ENCODE data around the gene ELOVL5. TPM values are rescaled to one million over a fixed set of nuclear protein-coding genes. Genes with fewer than 3 reads are reported as not detected.

Gene ELOVL5
- total RNA-seq, 1 experiment from 2014 or later, result 121 TPM

DNA sequence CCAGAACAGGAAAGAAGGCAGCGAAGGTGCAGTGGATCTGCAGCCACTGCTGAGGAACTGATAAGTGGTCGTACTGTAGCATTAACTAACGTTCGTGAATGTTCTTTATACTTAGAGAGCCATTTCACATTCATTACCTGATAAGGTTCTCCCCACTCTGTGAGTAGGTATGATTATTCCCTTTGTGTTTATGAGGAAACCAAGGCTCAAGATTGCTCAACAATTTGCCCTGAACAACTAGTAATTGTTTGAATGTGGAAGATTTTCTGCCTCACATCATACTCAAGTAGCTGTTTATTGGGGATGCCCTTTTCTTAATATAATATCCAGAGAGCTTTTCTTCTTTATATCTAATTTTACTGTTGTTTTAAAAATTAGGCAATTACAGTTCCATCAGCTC is 24.9 kb upstream of the ELOVL5 start:
- Histone ChIP-seq H2BK5ac (ENCODE audit: insufficient read length, low read length) (no peak overlapping the region), H3K4me2 (ENCODE audit: insufficient read depth, insufficient read length, low read length) (no peak overlapping the region), H4K20me1 (ENCODE audit: control insufficient read depth, insufficient read depth, insufficient read length) (no peaks in the 10 kb centered on the region), H3K79me1 (ENCODE audit: insufficient read depth, low read depth, low read length, poor library complexity, severe bottlenecking) (no peaks in the 10 kb centered on the region), H3T11ph (ENCODE audit: low read length) (no peak overlapping the region), H4K8ac (replicated peaks; ENCODE audit: insufficient read length, low read depth, low read length) (no peak overlapping the region), H2AK5ac (ENCODE audit: insufficient read length, low read length) (no peak overlapping the region), H2AFZ (ENCODE audit: low read length) (no peak overlapping the region), H3K23me2 (ENCODE audit: insufficient read length, low read depth, low read length, poor library complexity, severe bottlenecking) (no peaks in the 10 kb centered on the region), H3K4ac (ENCODE audit: low read depth, low read length) (no peak overlapping the region), H4K91ac (ENCODE audit: insufficient read length, low read depth, low read length) (no peak overlapping the region), H3K14ac (ENCODE audit: insufficient read depth, low read length) (no peak overlapping the region), H3K27ac (ENCODE audit: insufficient read length, low read depth, low read length) (no peak overlapping the region), H3K23ac (ENCODE audit: insufficient read length, low read depth, low read length) (no peak overlapping the region), H3K9me3 (ENCODE audit: control insufficient read depth, low read depth, low read length) (no peaks in the 10 kb centered on the region), H3K56ac (ENCODE audit: insufficient read length, low read depth, low read length) (no peak overlapping the region), H3K9ac (ENCODE audit: extremely low read depth, insufficient read length, low read length) (no peak overlapping the region), H2BK12ac (ENCODE audit: insufficient read length, low read depth, low read length) (no peak overlapping the region), H2BK15ac (ENCODE audit: low read depth, low read length) (no peak overlapping the region), H2BK20ac (ENCODE audit: low read depth, low read length, poor library complexity, severe bottlenecking) (no peak overlapping the region), H4K5ac (ENCODE audit: insufficient read length, low read depth, low read length) (no peak overlapping the region), H3K4me1 (ENCODE audit: insufficient read depth, low read length) (no peaks in the 10 kb centered on the region), H3K79me2 (ENCODE audit: insufficient read depth, low read length) (no peaks in the 10 kb centered on the region), H3K18ac (ENCODE audit: insufficient read length, low read depth, low read length) (no peak overlapping the region), H3K27me3 (ENCODE audit: insufficient read depth, low read length) (no peaks in the 10 kb centered on the region), H2BK120ac (ENCODE audit: low read depth, low read length, poor library complexity, severe bottlenecking) (no peak overlapping the region)
- no peaks in the 10 kb centered on the region; the same call in 1 of the 2 replicates for H3K27me3 Mint-ChIP-seq (ENCODE audit: low read depth)
- H3K4me3 Mint-ChIP-seq, result no peak overlapping the region
- TF ChIP-seq, protein P1, sequence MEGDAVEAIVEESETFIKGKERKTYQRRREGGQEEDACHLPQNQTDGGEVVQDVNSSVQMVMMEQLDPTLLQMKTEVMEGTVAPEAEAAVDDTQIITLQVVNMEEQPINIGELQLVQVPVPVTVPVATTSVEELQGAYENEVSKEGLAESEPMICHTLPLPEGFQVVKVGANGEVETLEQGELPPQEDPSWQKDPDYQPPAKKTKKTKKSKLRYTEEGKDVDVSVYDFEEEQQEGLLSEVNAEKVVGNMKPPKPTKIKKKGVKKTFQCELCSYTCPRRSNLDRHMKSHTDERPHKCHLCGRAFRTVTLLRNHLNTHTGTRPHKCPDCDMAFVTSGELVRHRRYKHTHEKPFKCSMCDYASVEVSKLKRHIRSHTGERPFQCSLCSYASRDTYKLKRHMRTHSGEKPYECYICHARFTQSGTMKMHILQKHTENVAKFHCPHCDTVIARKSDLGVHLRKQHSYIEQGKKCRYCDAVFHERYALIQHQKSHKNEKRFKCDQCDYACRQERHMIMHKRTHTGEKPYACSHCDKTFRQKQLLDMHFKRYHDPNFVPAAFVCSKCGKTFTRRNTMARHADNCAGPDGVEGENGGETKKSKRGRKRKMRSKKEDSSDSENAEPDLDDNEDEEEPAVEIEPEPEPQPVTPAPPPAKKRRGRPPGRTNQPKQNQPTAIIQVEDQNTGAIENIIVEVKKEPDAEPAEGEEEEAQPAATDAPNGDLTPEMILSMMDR (conservative IDR thresholded peaks at IDR 0.05), result no peak
- DNase-seq, result no peak
- no CpG with 5 or more reads among the region's 4 CpGs for WGBS (ENCODE audit: extremely low coverage, insufficient read length, low lambda C conversion rate)
- no peaks in the 10 kb centered on the region for H3K4me1 Mint-ChIP-seq
- H3K27ac Mint-ChIP-seq, result no peak overlapping the region
- no peaks in the 10 kb centered on the region; a peak in 1 of 5 replicates for H3K9me3 Mint-ChIP-seq
- no peaks in the 10 kb centered on the region for H3K36me3 Mint-ChIP-seq (ENCODE audit: insufficient read depth in 1 of 3, low read depth in 3 of 3)

Measured in H9 (cell line).